T-helper 17 cell (primary cell): ENCODE data around the gene ANKRD40. TPM values are rescaled to one million over a fixed set of nuclear protein-coding genes. Genes with fewer than 3 reads are reported as not detected.
"Not testable (repeated sequence)": the region's sequence is repeated elsewhere in the genome, so short reads cannot be mapped to it uniquely, and the experiment has no call there.

Experiments
- ATAC-seq: fragments of 150-1000 bp; cut with Tn5 transposase; 2 replicates; pipeline ENCODE4 v1.10.0; 2021; ENCODE audit warnings: mild to moderate bottlenecking, moderate library complexity
- DNase-seq, 3 donors: peaks; one replicate each; pipeline versions ENCODE4 v3.0.0 to v3.0.0-alpha.2; 2020 to 2021
- H3K9me3 ChIP-seq: one replicate; pipeline ENCODE4 v1.7.0; 2013; ENCODE audit warnings: low read length, mild to moderate bottlenecking; ENCODE audit not compliant: control insufficient read depth, poor library complexity, severe bottlenecking
- H3K27ac Mint-ChIP-seq: one replicate; pipeline ENCODE4 v1.8.0; 2022; ENCODE audit warnings: mild to moderate bottlenecking, moderate library complexity, mixed read lengths
- H3K27me3 Mint-ChIP-seq: one replicate; pipeline ENCODE4 v1.8.0; 2022; ENCODE audit warnings: mixed read lengths
- H3K36me3 Mint-ChIP-seq: one replicate; pipeline ENCODE4 v1.8.0; 2022; ENCODE audit warnings: low read depth, mixed read lengths
- H3K4me1 Mint-ChIP-seq: one replicate; pipeline ENCODE4 v1.8.0; 2022; ENCODE audit warnings: mild to moderate bottlenecking, mixed read lengths
- H3K4me3 Mint-ChIP-seq: one replicate; pipeline ENCODE4 v1.8.0; 2022; ENCODE audit warnings: mild to moderate bottlenecking, moderate library complexity, mixed read lengths
- total RNA-seq, 4 donors: library from RNA in 2 of 4; stranded (reverse) in 2 of 4; gene quantifications; one replicate each; pipeline ENCODE4 v1.2.3 and lab custom pipeline; 2022 to 2026

Gene ANKRD40
- total RNA-seq, 2 donors from 2014 or later = 24.3 to 25.6 TPM

- ATAC-seq (no peak), DNase-seq (no peak)
- Mint-ChIP-seq H3K36me3 (peaks cover 5% of the 10 kb centered on the region), H3K4me1 (peaks cover 12% of the 10 kb centered on the region), H3K27me3 (peaks cover 11% of the 10 kb centered on the region), H3K27ac (peak overlapping the region; percentile 81), H3K4me3 (no peak overlapping the region)
- H3K9me3 ChIP-seq = no peaks in the 10 kb centered on the region
These were observed 21.1 kb downstream of the ANKRD40 start for GRCh38 chr17:50686494-50687199.

- Mint-ChIP-seq H3K36me3 (peaks cover 10% of the 10 kb centered on the region), H3K27me3 (peaks cover 18% of the 10 kb centered on the region), H3K4me3 (no peak overlapping the region), H3K27ac (peak overlapping the region; percentile 81), H3K4me1 (peaks cover 18% of the 10 kb centered on the region)
- ATAC-seq (no peak), DNase-seq (no peak)
- H3K9me3 ChIP-seq = no peaks in the 10 kb centered on the region
These were observed 21.8 kb downstream of the ANKRD40 start for GRCh38 chr17:50685691-50686493.

GRCh38 chr17:50685334-50685665 is 22.4 kb downstream of the ANKRD40 start:
- DNase-seq (no peak), ATAC-seq (no peak)
- Mint-ChIP-seq H3K36me3 (peaks cover 10% of the 10 kb centered on the region), H3K4me1 (peaks cover 18% of the 10 kb centered on the region), H3K27ac (no peak overlapping the region), H3K27me3 (peaks cover 24% of the 10 kb centered on the region), H3K4me3 (no peak overlapping the region)
- no peaks in the 10 kb centered on the region for H3K9me3 ChIP-seq

GRCh38 chr17:50684612-50685333 is 22.9 kb downstream of the ANKRD40 start:
- ATAC-seq = no peak
- no peak overlapping the region for H3K27ac Mint-ChIP-seq
- no peak for DNase-seq
- H3K4me1 Mint-ChIP-seq = peaks cover 16% of the 10 kb centered on the region
- H3K27me3 Mint-ChIP-seq = peaks cover 29% of the 10 kb centered on the region
- H3K4me3 Mint-ChIP-seq = no peak overlapping the region
- H3K9me3 ChIP-seq = no peaks in the 10 kb centered on the region
- peaks cover 10% of the 10 kb centered on the region for H3K36me3 Mint-ChIP-seq

GRCh38 chr17:50684288-50684611 is 23.5 kb downstream of the ANKRD40 start:
- DNase-seq = no peak
- Mint-ChIP-seq H3K27me3 (peaks cover 35% of the 10 kb centered on the region), H3K27ac (no peak overlapping the region), H3K4me3 (no peak overlapping the region), H3K36me3 (peaks cover 10% of the 10 kb centered on the region), H3K4me1 (peaks cover 14% of the 10 kb centered on the region)
- H3K9me3 ChIP-seq = no peaks in the 10 kb centered on the region
- no peak for ATAC-seq

- H3K4me3 Mint-ChIP-seq = no peak overlapping the region
- H3K4me1 Mint-ChIP-seq = peaks cover 14% of the 10 kb centered on the region
- no peak overlapping the region for H3K27ac Mint-ChIP-seq
- no peak for ATAC-seq
- no peak for DNase-seq
- H3K36me3 Mint-ChIP-seq = peaks cover 10% of the 10 kb centered on the region
- peaks cover 39% of the 10 kb centered on the region for H3K27me3 Mint-ChIP-seq
- no peaks in the 10 kb centered on the region for H3K9me3 ChIP-seq
These were observed 24.1 kb downstream of the ANKRD40 start for GRCh38 chr17:50683434-50684287.

GRCh38 chr17:50682938-50683337 is 24.8 kb downstream of the ANKRD40 start:
- Mint-ChIP-seq H3K4me1 (peaks cover 14% of the 10 kb centered on the region), H3K27ac (no peak overlapping the region), H3K27me3 (peaks cover 45% of the 10 kb centered on the region), H3K36me3 (peaks cover 10% of the 10 kb centered on the region), H3K4me3 (no peak overlapping the region)
- DNase-seq (no peak), ATAC-seq (no peak)
- H3K9me3 ChIP-seq = no peaks in the 10 kb centered on the region

- H3K27me3 Mint-ChIP-seq = peaks cover 48% of the 10 kb centered on the region
- H3K27ac Mint-ChIP-seq = no peak overlapping the region
- peaks cover 14% of the 10 kb centered on the region for H3K4me1 Mint-ChIP-seq
These were observed 25.3 kb downstream of the ANKRD40 start for GRCh38 chr17:50682441-50682840.

GRCh38 chr17:50681263-50682200 is 26.2 kb downstream of the ANKRD40 start:
- no peak for ATAC-seq
- Mint-ChIP-seq H3K4me3 (peak overlapping the region; percentile 28), H3K36me3 (peaks cover 10% of the 10 kb centered on the region), H3K27ac (no peak overlapping the region), H3K27me3 (peaks cover 54% of the 10 kb centered on the region), H3K4me1 (peaks cover 14% of the 10 kb centered on the region)
- no peaks in the 10 kb centered on the region for H3K9me3 ChIP-seq
- DNase-seq = no peak

More at GRCh38 chr17:50682441-50682840, 25.3 kb downstream of the ANKRD40 start:
- Mint-ChIP-seq H3K4me3 (no peak overlapping the region), H3K36me3 (peaks cover 10% of the 10 kb centered on the region)
- H3K9me3 ChIP-seq = no peaks in the 10 kb centered on the region
- no peak for ATAC-seq
- no peak for DNase-seq

GRCh38 chr17:50680543-50681262 is 27.0 kb downstream of the ANKRD40 start:
- DNase-seq, ATAC-seq, H3K4me3 Mint-ChIP-seq, H3K9me3 ChIP-seq, H3K27ac Mint-ChIP-seq: not testable (repeated sequence)
- peaks cover 54% of the 10 kb centered on the region for H3K27me3 Mint-ChIP-seq
- peaks cover 14% of the 10 kb centered on the region for H3K4me1 Mint-ChIP-seq
- H3K36me3 Mint-ChIP-seq = peaks cover 10% of the 10 kb centered on the region

GRCh38 chr17:50680126-50680525 is 27.6 kb downstream of the ANKRD40 start:
- Mint-ChIP-seq H3K4me1 (peaks cover 14% of the 10 kb centered on the region), H3K27ac (no peak overlapping the region), H3K4me3 (no peak overlapping the region), H3K27me3 (peaks cover 54% of the 10 kb centered on the region), H3K36me3 (peaks cover 10% of the 10 kb centered on the region)
- no peaks in the 10 kb centered on the region for H3K9me3 ChIP-seq
- ATAC-seq = no peak
- DNase-seq = no peak
